GM13976 (cell line): Measurements from ENCODE around the gene APBA3.

Experiments used
- DNase-seq: peaks from one replicate; pipeline ENCODE4 v3.0.0; 2012; ENCODE audit warnings: low spot score
- in situ Hi-C: fragments of 300-500 bp; cut with MboI; formaldehyde crosslinking; loops from one replicate; pipeline ENCODE4 v1.12.0; 2022; ENCODE audit warnings: low sequenced_read_pairs, mixed read lengths, inconsistent platforms; ENCODE audit not compliant: unreplicated experiment
- TF ChIP-seq, protein P1 (sequence below): IDR thresholded peaks from 2 replicates; pipeline ENCODE4 v1.5.1; 2012; ENCODE audit warnings: borderline replicate concordance, mild to moderate bottlenecking; ENCODE audit not compliant: insufficient read depth; ENCODE audit errors: extremely low read depth, missing control alignments, control extremely low read depth

Gene APBA3

DNA sequence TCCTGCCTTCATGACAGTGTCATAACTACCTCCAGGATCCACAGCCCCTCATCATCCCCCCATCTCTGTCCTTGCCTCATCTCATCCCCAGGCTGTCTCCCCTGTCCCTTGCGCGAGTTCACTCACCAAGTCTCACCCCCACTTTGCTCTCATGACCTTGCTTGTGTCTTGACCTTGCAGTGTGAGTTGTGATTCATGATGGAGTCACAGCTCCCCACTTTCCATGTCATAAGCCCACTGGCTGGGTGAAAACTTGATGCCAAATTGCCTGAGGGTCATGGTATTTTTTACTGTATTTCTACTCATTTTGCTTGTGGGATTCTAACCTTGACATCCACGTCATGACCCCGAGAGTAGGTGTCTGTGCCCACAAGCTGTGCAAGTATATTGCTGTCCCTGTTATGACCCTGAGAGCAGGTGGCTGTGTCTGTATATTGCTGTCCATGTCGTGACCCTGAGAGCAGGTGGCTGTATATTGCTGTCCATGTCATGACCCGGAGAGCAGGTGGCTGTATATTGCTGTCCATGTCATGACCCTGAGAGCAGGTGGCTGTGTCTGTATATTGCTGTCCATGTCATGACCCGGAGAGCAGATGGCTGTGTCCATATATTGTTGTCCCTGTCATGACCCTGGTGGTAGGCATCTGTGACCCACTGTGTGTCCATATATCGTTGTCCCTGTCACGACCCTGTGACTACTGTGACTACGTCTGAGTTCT, 23.8 kb downstream of the APBA3 start:
- in situ Hi-C loops: no loop called here
- DNase-seq: no peak
- TF ChIP-seq, protein P1, sequence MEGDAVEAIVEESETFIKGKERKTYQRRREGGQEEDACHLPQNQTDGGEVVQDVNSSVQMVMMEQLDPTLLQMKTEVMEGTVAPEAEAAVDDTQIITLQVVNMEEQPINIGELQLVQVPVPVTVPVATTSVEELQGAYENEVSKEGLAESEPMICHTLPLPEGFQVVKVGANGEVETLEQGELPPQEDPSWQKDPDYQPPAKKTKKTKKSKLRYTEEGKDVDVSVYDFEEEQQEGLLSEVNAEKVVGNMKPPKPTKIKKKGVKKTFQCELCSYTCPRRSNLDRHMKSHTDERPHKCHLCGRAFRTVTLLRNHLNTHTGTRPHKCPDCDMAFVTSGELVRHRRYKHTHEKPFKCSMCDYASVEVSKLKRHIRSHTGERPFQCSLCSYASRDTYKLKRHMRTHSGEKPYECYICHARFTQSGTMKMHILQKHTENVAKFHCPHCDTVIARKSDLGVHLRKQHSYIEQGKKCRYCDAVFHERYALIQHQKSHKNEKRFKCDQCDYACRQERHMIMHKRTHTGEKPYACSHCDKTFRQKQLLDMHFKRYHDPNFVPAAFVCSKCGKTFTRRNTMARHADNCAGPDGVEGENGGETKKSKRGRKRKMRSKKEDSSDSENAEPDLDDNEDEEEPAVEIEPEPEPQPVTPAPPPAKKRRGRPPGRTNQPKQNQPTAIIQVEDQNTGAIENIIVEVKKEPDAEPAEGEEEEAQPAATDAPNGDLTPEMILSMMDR: no peak

DNA sequence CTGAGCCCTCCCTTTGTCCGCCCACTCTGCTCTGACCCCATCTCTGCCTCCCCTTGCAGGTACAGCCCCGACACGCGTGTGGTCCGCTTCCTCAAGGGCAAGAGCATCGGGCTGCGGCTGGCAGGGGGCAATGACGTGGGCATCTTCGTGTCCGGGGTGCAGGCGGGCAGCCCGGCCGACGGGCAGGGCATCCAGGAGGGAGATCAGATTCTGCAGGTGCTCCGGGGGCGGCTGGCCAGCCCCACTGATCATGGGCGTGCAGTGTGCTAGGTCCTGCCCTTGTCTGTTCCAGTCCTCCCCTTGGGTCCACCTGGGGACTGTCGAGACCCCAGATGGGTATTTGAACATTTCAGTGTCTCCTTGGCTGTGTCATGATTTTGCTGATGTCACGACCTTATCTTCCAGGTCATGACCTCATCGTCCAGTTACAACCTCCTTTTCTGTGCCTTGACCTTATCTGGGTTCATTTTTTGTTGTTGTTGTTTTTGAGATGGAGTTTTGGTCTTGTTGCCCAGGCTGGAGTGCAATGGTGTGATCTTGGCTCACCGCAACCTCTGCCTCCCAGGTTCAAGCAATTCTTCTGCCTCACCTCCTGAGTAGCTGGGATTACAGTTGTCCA, 25.3 kb downstream of the APBA3 start:
- in situ Hi-C loops: no loop called here
- TF ChIP-seq, protein P1: no peak
- DNase-seq: no peak

DNA sequence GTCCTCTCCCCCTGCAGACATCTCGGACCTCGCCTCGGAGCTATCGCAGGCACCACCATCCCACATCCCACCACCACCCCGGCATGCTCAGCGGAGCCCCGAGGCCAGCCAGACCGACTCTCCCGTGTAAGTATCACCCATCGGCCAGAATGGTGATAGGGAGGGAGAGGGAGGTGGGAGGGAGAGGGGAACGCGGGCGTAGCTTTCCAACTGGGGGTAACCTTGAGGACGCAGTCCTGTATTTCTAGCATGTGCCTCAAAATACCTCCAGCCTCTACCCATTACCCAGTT, 27.2 kb downstream of the APBA3 start:
- TF ChIP-seq, protein P1: no peak
- no peak for DNase-seq
- in situ Hi-C loops: no loop called here

DNA sequence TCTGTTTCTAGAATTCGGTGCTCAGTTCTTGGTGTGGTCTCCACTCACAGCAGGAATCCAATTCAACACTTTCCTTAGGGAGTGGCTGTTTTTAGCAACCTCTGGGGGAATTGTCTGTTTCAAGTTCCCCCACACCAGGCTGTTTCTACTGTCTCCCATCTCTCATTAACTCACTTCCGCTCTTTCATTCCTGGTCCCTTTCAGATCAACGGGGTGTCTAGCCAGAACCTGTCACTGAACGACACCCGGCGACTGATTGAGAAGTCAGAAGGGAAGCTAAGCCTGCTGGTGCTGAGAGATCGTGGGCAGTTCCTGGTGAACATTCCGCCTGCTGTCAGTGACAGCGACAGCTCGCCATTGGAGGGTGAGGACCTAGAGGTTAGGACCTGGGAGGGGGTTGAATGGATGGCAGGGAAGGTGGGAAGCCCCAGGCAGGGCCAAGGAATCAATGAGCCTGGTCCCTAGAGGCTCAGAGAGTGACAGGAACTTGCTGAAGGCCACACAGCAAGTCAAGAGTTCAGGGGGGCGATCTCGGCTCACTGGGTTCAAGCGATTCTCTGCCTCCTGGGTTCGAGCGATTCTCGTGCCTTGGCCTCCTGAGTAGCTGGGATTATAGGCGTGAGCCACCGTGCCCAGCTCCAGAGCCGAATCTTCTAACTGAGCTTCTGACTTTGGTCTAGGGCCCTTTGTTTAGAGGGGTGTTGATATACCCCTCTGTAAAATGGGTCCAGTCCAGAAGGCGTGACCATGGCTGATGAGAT, 27.8 kb downstream of the APBA3 start:
- TF ChIP-seq, protein P1: no peak
- in situ Hi-C loops: no loop called here
- DNase-seq: no peak

DNA sequence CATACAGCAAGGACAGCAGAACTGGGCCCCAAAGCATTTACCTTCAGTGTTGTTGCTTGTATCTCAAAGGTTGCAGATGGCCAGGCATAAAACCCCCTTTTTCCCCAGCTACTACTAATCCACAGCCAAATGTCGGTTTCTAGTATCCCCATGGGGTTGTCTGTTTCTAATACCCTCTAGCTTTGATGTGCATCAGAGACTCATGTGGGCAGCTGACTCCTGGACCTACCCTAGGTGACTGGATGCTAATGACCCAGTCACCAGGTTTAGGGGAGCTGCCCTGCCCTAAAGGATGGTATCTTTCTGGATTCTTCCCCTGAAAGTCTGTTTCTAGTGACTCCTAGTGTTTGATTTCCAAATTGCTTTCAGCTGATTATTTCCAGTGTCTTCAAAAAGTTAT, 29.4 kb downstream of the APBA3 start:
- TF ChIP-seq, protein P1: no peak
- no peak for DNase-seq
- in situ Hi-C loops: no loop called here

DNA sequence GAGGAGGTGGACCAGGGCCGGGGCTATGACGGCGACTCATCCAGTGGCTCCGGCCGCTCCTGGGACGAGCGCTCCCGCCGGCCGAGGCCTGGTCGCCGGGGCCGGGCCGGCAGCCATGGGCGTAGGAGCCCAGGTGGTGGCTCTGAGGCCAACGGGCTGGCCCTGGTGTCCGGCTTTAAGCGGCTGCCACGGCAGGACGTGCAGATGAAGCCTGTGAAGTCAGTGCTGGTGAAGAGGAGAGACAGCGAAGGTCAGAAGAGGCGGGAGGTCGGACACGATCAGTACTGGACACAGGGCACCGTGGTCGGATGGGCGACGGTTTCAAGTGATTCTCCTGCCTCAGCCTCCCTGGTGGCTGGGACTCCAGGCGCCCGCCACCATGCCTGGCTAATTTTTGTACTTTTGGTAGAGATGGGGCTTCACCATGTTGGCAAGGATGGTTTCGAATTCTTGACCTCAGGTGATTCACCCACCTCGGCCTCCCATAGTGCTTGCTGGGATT, 31.0 kb downstream of the APBA3 start:
- in situ Hi-C loops: no loop called here
- TF ChIP-seq, protein P1: no peak
- no peak for DNase-seq
